GM19328 (cell line): ENCODE results near the gene UNC45B.
"Not testable (repeated sequence)": the region's sequence is repeated elsewhere in the genome, so short reads cannot be mapped to it uniquely, and the experiment has no call there.

Experiments used
- ATAC-seq: cut with Tn5 transposase; IDR thresholded peaks from one replicate; pipeline ENCODE4 v1.9.1; 2021; ENCODE audit warnings: mild to moderate bottlenecking, moderate library complexity; ENCODE audit not compliant: unreplicated experiment

UNC45B gene

GRCh38 chr17:35213412-35213940 is 65.9 kb downstream of the UNC45B start:
- no peak for ATAC-seq

GRCh38 chr17:35214192-35214591 is 66.6 kb downstream of the UNC45B start:
- no peak for ATAC-seq

GRCh38 chr17:35214631-35215273 is 67.1 kb downstream of the UNC45B start:
- no peak for ATAC-seq

GRCh38 chr17:35217107-35217506 is 69.5 kb downstream of the UNC45B start:
- no peak for ATAC-seq

GRCh38 chr17:35218915-35219314 is 71.3 kb downstream of the UNC45B start:
- no peak for ATAC-seq

GRCh38 chr17:35222452-35222851 is 74.8 kb downstream of the UNC45B start:
- ATAC-seq = no peak

- no peak for ATAC-seq
Observed at GRCh38 chr17:35224436-35224835, 76.8 kb downstream of the UNC45B start.

- ATAC-seq = no peak
Observed at GRCh38 chr17:35227546-35227945, 79.9 kb downstream of the UNC45B start.

GRCh38 chr17:35229638-35230037 is 82.0 kb downstream of the UNC45B start:
- ATAC-seq = no peak

GRCh38 chr17:35234315-35234714 is 86.7 kb downstream of the UNC45B start:
- not testable (repeated sequence) for ATAC-seq

GRCh38 chr17:35235289-35235688 is 87.7 kb downstream of the UNC45B start:
- no peak for ATAC-seq

- no peak for ATAC-seq
Observed at GRCh38 chr17:35235917-35236316, 88.3 kb downstream of the UNC45B start.

- ATAC-seq = no peak
Observed at GRCh38 chr17:35236821-35237220, 89.2 kb downstream of the UNC45B start.

GRCh38 chr17:35238821-35239220 is 91.2 kb downstream of the UNC45B start:
- ATAC-seq = no peak
